Smooth muscle cell (in vitro differentiated cells): ENCODE data around the gene IDH3B. TPM values are rescaled to one million over a fixed set of nuclear protein-coding genes. Genes with fewer than 3 reads are reported as not detected.

ENCODE experiments used
- DNase-seq: peaks from one replicate; lab custom pipeline; 2025; ENCODE audit not compliant: unreplicated experiment; lab: John Stamatoyannopoulos, UW
- H2AFZ ChIP-seq: fragments of 200-600 bp; sonication (generic); 2 replicates; pipeline ENCODE4 v1.6.0; 2016; ENCODE audit warnings: antibody characterized with exemption, low read depth, mild to moderate bottlenecking
- H3F3A ChIP-seq: fragments of 200-600 bp; sonication (generic); 2 replicates; pipeline ENCODE4 v1.6.0; 2017; ENCODE audit warnings: antibody characterized with exemption, low read depth
- H3K27ac ChIP-seq: fragments of 200-600 bp; sonication (generic); 2 replicates; pipeline ENCODE4 v1.5.1; 2016; ENCODE audit warnings: low read depth, mild to moderate bottlenecking
- H3K27me3 ChIP-seq: fragments of 200-600 bp; sonication (generic); 2 replicates; pipeline ENCODE4 v1.6.1; 2016; ENCODE audit warnings: low read depth, mild to moderate bottlenecking
- H3K36me3 ChIP-seq: fragments of 200-600 bp; sonication (generic); 2 replicates; pipeline ENCODE4 v1.5.1; 2016; ENCODE audit warnings: low read depth
- H3K4me1 ChIP-seq: fragments of 200-600 bp; sonication (generic); 2 replicates; pipeline ENCODE4 v1.5.1; 2016; ENCODE audit warnings: low read depth
- H3K4me2 ChIP-seq: fragments of 200-600 bp; sonication (generic); 2 replicates; pipeline ENCODE4 v1.6.0; 2016; ENCODE audit warnings: mild to moderate bottlenecking
- H3K4me3 ChIP-seq: fragments of 200-600 bp; sonication (generic); 2 replicates; pipeline ENCODE4 v1.5.1; 2016; ENCODE audit warnings: mild to moderate bottlenecking
- H3K79me2 ChIP-seq: fragments of 200-600 bp; sonication (generic); 2 replicates; pipeline ENCODE4 v1.6.0; 2016; ENCODE audit warnings: low read depth, mild to moderate bottlenecking
- H3K9ac ChIP-seq: fragments of 200-600 bp; sonication (generic); 2 replicates; pipeline ENCODE4 v1.6.0; 2016; ENCODE audit warnings: low read depth
- H3K9me3 ChIP-seq: fragments of 200-600 bp; sonication (generic); replicated peaks from 2 replicates; pipeline ENCODE4 v1.5.1; 2016; ENCODE audit warnings: low read depth
- H4K20me1 ChIP-seq: fragments of 200-600 bp; sonication (generic); 2 replicates; pipeline ENCODE4 v1.6.0; 2016; ENCODE audit warnings: low read depth
- WGBS: methylation state at CpG from one replicate; pipeline ENCODE4 v1.1.7; 2016; ENCODE audit warnings: low lambda C conversion rate; 5-methylcytosine and 5-hydroxymethylcytosine counted together
- polyA plus RNA-seq: library from polyadenylated mRNA; unstranded; fragments of >200 nt; fragmentation: Nextera tagmentation; extraction: Ambion mirVana; gene quantifications from 2 replicates; pipeline ENCODE4 v1.2.1, GENCODE V29; 2016
- total RNA-seq: library from RNA; depleted of rRNA; stranded (reverse); fragments of >200 nt; gene quantifications from 2 replicates; pipeline ENCODE4 v1.2.3, GENCODE V29; 2014
- TF ChIP-seq, protein P1 (sequence below): fragments of 200-600 bp; sonication (generic); IDR thresholded peaks from 2 replicates; pipeline ENCODE4 v1.5.1; 2017; ENCODE audit warnings: borderline replicate concordance, mild to moderate bottlenecking, antibody characterized with exemption; ENCODE audit not compliant: insufficient read depth, poor library complexity, severe bottlenecking

Gene IDH3B
- total and polyA plus RNA-seq, 2 experiments from 2014 or later: 64.2 to 89.6 TPM

DNA sequence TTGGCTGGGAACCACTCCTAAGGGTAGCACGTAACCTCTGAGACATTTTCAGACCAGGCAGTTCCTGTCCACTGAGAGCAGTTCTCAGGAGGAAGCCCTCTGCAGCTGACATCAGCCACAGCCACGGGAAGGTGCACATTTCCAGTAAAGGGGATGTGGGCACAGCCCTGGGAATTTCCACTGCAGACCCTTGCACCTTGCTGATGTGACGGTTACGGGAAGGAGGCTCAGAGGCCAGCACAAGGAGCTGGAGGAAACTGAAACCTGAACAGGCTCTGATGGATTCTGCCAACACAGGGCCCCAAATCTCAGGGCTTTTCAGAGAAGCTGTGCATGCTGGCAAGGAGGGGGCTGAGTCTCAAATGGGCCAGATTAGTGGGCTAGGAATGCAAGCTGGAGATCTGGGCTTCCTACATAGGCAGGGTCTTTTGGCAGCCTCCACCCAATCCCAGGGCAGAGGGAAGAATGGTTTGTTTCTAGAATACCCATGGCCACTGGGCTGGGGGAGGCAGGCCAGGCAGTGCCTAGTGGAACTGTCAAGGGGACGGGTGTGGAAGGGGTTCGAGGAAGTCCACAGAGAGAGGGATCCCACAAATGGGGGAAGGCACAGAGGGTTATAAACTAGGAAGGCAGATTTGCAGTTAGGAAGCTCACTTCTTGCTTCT, 42.8 kb upstream of the IDH3B start:
- H3K9ac ChIP-seq: no peak overlapping the region
- H3K27ac ChIP-seq: no peak overlapping the region
- DNase-seq: no peak
- H3K4me2 ChIP-seq: no peak overlapping the region
- H4K20me1 ChIP-seq: peaks cover under 1% of the 10 kb centered on the region
- no peak overlapping the region for H2AFZ ChIP-seq
- no peaks in the 10 kb centered on the region for H3K9me3 ChIP-seq
- H3F3A ChIP-seq: no peaks in the 10 kb centered on the region
- H3K4me1 ChIP-seq: peaks cover 14% of the 10 kb centered on the region
- WGBS: 82% methylated on average over 6 of the region's 6 CpGs
- H3K79me2 ChIP-seq: no peaks in the 10 kb centered on the region
- TF ChIP-seq, protein P1, sequence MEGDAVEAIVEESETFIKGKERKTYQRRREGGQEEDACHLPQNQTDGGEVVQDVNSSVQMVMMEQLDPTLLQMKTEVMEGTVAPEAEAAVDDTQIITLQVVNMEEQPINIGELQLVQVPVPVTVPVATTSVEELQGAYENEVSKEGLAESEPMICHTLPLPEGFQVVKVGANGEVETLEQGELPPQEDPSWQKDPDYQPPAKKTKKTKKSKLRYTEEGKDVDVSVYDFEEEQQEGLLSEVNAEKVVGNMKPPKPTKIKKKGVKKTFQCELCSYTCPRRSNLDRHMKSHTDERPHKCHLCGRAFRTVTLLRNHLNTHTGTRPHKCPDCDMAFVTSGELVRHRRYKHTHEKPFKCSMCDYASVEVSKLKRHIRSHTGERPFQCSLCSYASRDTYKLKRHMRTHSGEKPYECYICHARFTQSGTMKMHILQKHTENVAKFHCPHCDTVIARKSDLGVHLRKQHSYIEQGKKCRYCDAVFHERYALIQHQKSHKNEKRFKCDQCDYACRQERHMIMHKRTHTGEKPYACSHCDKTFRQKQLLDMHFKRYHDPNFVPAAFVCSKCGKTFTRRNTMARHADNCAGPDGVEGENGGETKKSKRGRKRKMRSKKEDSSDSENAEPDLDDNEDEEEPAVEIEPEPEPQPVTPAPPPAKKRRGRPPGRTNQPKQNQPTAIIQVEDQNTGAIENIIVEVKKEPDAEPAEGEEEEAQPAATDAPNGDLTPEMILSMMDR: no peak
- no peak overlapping the region for H3K4me3 ChIP-seq
- H3K27me3 ChIP-seq: no peaks in the 10 kb centered on the region
- no peaks in the 10 kb centered on the region for H3K36me3 ChIP-seq

DNA sequence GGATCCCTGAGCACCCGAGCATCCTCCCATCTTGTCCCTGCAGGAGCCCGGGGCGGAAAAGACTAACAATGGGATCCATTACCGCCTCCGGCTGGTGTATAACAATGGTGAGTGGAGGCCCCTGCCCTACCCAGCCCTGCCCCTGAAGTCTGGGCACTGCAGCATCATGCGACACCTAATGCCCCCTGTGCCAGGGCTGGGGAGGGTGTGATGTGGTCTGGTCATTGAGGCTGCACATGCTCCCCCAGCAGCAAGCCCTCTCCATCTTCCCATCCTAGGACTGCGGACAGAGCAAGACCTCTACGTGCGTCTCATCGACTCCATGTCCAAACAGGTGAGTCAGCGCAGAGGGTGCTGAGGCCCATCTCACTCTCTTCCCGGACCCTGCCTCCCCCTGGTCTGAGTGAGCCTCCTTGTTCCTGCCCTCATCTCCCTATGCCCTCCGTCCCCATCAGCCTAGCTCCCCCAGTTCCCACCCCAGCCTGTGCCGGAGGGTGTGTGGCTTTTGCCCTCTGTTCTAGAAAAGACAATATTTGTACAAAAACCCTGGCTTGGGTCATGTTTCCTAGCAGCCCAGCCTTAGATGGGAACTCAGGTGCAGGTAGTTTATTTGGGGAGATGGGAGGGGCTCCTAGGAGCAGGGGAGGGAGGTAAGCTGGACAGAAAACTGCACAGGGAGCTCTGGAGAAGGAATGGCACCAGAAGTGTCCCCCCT, 42.1 kb upstream of the IDH3B start:
- H3K36me3 ChIP-seq: no peaks in the 10 kb centered on the region
- H3K79me2 ChIP-seq: no peaks in the 10 kb centered on the region
- H3K4me2 ChIP-seq: no peak overlapping the region
- no peaks in the 10 kb centered on the region for H3K27me3 ChIP-seq
- H3K4me1 ChIP-seq: peaks cover 14% of the 10 kb centered on the region
- H3K9ac ChIP-seq: no peak overlapping the region
- H3K9me3 ChIP-seq: no peaks in the 10 kb centered on the region
- no peak for DNase-seq
- no peak overlapping the region for H3K4me3 ChIP-seq
- peaks cover 8% of the 10 kb centered on the region for H4K20me1 ChIP-seq
- no peaks in the 10 kb centered on the region for H3F3A ChIP-seq
- H3K27ac ChIP-seq: no peak overlapping the region
- no peak overlapping the region for H2AFZ ChIP-seq
- 85% methylated on average over 13 of the region's 14 CpGs for WGBS
- TF ChIP-seq, protein P1: no peak

DNA sequence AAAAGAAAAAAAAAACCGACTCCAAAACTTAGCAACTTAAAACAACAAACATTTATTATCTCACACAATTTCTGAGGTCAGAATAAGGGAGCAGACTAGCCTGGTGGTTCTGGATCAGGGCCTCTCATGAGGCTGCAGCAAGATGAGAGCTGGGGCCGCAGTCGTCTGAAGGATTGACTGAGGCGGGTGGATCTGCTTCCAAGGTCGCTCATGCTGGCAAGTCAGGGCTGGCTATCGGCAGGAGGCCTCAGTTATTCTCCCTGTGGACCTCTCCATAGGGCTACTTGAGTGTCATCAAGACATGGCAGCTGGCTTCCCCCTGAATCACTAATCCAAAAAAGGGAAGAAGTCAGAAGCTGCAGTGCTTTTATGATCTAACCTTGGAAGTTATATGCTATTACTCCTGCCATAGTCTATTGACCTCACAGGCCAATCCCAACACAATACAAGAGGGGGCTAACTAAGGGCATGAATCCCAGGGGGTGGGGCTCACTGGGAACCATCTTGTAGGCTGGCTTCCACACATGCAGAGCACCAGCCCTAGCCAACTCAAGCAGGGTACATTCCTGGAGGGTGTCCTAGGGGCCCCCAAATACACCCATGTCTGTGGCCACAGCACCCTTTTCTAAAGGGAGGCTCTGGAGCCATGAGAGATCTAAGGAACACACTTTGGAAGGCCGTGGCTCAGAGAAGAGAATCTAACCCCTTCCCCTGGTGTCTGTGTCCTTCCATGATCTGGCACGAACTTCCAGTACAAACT, 39.9 kb upstream of the IDH3B start:
- H3F3A ChIP-seq: no peaks in the 10 kb centered on the region
- H2AFZ ChIP-seq: no peak overlapping the region
- no peaks in the 10 kb centered on the region for H3K9me3 ChIP-seq
- H3K9ac ChIP-seq: no peak overlapping the region
- peaks cover 15% of the 10 kb centered on the region for H3K27me3 ChIP-seq
- H3K79me2 ChIP-seq: no peaks in the 10 kb centered on the region
- TF ChIP-seq, protein P1: no peak
- H3K36me3 ChIP-seq: no peaks in the 10 kb centered on the region
- WGBS: 87% methylated on average over 8 of the region's 8 CpGs
- peaks cover 14% of the 10 kb centered on the region for H3K4me1 ChIP-seq
- H3K4me3 ChIP-seq: no peak overlapping the region
- no peak for DNase-seq
- H4K20me1 ChIP-seq: peaks cover 16% of the 10 kb centered on the region
- no peak overlapping the region for H3K4me2 ChIP-seq
- H3K27ac ChIP-seq: no peak overlapping the region
